ENCODE measurements around the gene TSEN54.

TSEN54 gene

DNA sequence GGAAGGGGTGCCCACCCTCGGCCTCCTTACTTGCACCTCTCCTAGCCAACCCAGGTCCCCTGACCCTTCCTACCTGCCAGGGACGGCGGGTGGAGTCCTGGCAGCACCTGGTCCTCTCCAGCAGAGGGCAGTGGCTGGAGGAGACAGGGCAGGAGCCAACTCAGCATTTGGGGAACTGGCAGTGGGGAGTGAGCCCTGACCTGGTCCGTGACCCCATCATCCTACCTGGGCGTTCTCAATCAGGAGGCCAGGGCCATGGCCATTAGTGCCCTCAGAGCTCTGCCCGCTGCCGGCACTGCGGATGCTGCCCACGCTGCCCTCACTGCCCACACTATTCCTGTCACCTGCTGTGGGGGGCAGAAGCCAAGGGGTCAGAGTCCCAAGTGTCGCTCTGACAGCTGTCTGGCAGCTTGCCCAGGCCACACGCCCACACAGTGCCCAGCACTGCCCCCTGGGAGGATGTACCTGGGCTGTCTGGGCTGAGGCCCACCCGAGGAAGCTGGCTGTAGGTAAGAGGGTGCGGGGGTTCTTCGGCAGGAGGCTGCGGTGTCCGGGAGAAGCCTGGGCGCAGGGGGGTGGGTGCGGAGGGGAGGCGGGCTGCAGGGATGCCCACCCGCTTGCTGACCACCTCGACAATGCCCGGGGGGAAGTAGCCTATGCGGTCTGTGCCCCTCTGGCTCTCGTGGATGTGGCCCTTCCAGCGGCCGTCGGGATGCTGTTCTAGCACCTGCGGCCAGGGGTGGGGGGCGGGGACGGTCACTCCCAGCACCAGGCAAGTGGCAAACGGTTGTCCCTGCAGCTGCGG is 11.8 kb upstream of the TSEN54 start:
- DNase-seq (ENCODE audit: low spot score) = peak; percentile 44

DNA sequence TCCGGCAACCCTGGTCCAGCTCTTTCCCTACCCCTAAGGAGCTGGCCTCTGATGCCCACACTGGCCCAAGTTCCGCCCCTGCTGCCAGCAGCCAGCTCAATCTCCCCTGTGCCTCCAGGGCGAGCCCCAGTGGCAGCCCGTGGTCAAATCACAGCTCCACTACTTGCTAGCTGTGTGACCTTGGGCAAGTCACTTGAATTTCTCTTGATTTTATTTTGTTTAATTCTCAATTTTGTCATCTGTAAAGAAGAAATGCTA is 11.2 kb upstream of the TSEN54 start:
- DNase-seq (ENCODE audit: low spot score) = no peak

DNA sequence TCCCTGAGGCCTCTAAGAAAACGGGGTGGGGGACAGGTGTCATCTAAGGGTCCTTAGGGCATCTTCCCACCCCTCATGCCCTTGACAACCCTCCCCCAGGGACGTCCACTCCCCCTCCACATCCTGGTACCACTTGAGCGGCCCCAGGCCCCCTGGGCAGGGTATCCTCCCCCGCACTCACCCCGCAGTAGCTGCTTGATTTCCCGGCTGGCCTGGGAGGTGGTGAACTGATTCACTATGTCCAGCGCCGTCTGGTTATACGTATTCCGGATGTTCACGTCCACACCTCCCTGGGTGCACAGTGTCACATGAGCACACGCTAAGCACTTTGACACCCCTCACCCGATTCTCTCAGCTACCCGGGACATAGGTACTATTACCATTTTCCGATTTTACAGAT is 10.7 kb upstream of the TSEN54 start:
- DNase-seq (ENCODE audit: low spot score) = no peak

DNA sequence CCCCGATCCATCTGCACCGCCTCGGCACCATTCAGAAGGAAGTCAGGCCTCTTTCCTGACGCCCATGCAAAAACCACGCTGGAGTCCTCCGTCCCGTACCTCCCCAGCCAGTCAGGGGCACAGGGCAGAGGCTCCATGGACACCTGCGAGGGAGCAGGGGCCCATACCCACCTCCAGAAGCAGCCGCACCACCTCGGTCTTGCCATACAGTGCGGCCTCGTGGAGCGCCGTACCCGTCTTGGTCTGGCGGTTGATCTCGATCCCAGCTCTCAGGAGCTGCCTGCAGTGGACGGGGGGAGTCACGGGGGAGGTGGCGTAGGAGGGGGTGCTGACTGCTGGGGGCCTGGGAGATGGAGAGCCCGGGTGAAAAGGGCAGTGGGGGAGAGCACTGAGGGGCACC is 10.2 kb upstream of the TSEN54 start:
- DNase-seq (ENCODE audit: low spot score) = no peak

DNA sequence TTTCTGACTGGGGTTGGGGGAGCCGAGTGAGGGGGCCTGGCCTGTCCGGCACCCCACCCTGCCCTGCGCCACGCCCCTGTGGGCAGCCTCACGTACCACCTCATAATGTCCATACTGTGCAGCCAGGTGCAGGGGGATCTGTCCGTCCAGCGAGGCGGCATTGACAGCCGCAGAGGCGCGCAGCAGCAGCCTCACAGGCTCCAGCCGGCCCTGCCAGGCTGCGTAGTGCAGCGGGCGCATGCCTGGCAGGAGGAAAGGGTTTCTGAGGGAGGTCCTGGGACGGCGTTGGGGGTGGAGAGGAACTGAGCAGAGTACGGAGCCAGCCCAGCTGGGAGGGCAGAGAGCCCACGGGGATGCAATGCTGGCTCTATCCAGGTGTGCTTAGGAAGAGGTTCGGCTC is 9.4 kb upstream of the TSEN54 start:
- DNase-seq (ENCODE audit: low spot score) = no peak

DNA sequence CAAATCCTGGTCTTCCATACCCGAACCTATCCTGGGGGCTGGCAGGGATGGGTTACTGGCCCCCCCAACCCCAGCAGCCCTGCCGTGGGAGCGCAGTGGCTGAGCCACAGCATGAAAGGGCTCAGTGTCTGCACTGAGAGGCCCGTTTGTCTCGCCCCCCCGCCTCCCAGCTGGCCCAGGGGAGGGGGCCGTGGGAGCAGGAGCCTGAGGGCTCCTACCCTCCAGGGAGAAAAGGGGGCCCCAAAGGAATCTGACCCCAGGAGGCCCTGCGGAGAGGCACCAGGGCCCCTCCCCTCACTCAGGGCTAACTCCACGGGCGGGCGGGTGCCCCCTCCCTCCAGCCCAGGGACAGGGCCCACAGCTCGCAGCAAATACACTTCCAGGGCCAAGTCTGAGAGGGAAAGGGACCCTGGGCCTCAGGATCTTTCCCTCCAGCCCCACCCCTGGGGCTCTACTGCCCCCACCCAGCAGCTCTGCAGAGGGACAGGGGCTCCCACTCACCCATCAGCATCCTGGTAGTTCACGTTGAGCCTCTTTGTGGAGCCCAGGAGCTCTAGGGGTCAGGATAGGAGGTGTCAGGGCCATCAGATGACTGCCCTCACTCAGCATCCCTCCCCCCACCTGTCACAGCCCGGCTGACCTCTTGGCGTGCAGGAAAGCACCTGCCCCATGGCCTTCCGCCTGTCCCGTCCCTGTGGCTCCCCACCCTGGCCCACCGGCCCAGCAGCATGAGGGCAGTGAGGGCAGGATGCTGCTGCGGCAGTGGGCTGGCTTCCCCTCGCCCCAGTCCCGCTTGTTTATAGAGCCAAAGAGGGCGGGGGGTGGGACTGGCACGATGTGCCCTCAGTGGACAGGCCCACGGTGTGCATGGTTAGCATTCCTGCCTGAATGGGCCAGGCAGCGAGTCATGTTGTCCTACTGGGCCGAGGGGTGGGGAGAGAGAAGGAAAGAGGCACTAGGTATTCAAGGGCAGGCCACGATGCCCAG is 8.3 kb upstream of the TSEN54 start:
- DNase-seq (ENCODE audit: low spot score) = no peak

DNA sequence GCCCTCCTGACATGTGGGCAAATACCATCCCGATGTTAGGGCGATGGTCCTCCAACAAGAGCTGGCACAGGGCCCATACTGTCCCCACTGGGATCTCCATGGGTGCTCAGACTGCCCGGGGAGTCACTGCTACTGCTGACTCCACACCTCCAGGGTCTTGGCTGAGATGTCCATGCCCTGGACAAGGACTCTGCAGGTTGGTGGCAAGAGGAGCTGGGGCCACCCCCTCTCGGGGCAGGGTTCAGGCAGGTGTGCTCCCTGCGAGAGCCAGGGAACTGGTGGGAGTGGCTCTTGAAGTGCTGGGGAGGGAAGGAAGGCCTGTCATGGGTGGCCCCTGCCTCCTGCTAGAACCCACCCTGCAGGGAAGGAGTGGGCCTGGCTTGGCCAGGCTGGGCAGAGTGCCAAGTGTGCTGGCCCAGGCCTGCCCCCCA is 7.4 kb upstream of the TSEN54 start:
- no peak for DNase-seq (ENCODE audit: low spot score)

DNA sequence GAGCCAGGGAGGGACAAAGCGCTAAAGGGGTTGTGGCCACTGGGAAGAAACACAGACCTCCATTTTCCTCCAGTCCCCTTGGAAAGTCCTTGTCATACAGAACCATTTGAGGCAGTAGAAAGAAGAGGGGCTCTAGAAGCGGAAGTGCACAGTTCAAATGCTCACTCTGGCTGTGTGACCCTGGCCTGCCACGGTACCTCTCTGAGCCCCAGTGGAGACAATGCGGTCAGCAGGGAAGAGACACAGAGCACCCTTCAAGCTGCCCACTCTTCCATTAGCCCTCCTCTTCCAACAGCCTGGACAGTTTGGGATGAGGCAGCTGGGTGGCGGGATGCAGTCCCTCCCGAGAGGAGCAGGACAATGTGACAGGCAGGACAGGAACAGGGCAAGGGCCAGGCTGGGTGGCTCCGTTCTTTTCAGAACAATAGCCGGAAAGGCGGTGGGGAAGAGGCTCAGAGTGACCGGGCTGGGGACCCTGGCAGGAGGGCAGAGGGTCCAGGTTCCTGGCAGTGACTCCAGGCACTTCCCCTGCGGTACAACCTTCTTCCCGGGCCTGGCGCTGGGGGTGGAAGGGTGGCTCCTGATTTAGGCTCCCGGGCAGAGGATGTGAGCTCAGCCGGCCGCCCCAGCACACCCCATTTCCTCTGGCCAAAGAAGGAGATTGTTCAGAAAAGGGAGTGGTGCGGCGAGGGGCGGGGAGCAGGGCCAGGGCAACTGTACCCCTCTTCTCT is 6.6 kb upstream of the TSEN54 start:
- no peak for DNase-seq (ENCODE audit: low spot score)

DNA sequence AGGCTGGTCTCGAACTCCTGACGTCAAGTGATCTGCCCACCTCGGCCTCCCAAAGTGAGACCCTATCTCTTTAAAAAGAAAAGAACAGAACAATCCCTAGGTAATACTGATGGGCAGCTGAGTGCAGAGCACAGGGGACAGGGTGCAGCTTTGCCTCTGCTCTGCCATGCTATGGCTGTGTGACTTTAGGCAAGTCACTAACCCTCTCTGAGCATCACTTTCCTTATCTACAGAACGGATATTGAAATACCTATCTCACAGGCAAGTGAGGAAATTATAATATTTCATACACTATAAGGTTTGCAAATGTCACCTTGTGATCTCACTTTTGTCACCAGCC is 5.1 kb upstream of the TSEN54 start:
- DNase-seq (ENCODE audit: low spot score) = no peak

DNA sequence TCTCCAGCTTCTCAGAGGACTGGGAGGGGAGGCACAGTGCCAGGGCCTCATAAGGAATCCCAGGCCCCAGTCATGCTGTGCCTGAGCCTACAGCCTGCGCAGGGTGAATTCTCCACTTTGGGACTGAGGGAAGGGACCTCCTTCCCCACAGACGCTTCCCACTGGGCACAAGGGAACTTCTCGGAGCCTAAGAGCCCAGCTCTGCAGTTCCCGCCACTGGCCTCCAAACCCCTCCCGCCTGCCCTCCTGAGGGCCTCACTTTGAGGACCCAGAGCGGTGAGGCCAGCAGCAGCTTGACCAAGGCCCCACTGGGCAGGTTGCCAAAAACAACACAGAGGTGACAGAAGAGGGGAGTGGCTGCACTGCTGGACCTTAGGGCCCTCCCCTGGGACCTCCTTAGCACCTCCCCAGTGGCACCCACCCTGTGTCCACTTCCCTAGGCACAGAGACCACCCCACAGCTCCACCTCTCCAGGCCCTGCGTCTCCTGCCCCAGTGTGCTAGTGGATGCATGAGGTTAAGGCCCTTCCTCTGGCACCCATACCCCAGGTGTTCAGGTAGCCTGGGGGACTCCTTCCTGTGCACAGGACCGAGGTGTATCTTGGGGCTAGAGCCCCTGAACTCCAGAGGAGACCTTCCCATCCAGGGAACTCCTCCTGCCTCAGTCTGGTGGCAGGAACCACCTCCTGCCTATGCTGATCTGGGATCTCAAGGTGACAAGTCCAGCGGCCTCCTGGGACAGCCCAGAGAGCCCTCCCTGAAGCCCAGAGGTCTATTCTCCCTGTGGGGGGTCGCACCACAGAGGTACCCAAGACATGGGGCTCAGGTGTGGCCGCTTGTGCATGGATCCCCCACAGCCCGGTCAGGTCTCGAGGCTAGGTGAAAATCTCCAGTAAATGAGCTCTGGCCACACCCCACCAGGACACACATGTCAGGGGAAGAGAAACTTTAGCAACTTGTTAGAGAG is 4.4 kb upstream of the TSEN54 start:
- DNase-seq (ENCODE audit: low spot score) = no peak

DNA sequence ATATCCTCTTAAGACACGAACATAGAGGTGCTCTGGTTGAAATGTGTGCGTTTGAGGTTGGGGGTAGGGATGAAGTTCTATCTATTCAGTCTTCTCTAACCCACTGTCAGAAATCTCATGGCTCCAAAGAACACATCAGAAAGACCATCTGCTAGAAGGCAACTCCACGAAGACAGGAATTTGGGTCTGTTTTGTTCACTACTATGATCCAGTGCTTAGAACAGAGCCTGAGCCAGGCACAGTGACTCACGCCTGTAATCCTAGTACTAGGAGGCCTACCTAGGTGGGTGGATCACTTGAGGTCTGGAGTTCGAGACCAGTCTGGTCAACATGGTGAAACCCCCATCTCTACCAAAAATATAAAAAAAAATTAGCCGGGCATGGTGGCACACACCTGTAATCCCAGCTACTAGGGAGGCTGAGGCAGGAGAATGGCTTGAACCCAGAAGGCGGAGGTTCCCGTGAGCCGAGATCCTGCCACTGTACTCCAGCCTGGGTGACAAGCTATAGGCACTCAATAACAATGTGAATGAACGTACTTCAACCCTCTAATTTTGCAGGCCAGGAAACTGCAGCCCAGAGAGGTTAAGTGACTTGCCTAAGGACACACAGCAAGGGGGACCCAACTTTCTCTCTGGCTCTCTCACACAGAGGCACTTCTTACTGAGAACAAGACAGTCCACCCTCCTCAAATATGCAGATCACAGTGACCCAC is 3.2 kb upstream of the TSEN54 start:
- no peak for DNase-seq (ENCODE audit: low spot score)

DNA sequence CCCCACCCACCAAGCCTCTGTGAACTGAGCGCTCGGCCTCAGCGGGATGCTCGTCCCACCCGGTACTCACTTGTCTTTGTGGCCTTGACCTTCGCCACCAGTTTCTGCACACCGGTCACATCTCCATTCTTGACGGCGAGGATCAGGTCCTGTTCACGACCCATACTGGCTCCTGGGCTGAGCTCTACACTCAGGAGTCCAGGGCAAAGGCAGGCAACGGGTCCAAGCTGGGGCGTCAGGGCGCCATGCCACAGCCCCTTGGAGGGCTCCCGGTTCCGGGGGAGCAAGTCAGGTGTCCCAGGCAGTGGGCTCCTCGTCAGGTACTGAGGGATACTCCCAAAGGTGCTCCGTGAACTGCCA is 2.7 kb upstream of the TSEN54 start:
- no peak for DNase-seq (ENCODE audit: low spot score)

DNA sequence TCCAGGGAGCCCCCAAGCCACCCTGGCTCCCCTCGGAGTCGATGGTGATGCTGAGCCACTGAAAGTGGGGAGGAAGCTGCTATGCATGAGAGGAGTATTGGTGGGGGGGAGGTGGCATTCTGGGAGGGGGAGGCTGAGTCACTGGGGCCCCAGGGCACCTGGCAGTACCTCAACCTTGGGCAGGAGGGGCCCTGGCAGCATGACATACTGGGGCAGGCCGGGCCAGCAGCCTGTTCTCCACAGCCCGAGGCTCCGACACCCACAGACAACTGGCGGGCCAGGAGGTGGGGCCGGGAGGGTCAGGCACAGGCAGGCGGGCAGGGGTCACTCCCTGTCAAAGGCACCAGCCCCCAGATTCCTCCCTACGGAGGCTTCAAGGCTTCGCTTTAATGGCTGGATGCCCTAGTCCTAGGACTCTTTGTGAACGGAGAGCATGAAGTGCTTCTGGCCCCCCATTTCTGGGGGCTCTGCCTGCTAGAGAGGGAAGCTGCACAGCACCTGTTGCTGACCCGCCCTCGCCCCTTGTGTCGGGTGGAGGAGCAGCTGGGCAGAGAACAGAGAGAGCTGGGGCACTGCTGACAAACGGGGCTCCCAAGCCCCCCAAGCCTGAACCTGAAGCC is 1.9 kb upstream of the TSEN54 start:
- no peak for DNase-seq (ENCODE audit: low spot score)

DNA sequence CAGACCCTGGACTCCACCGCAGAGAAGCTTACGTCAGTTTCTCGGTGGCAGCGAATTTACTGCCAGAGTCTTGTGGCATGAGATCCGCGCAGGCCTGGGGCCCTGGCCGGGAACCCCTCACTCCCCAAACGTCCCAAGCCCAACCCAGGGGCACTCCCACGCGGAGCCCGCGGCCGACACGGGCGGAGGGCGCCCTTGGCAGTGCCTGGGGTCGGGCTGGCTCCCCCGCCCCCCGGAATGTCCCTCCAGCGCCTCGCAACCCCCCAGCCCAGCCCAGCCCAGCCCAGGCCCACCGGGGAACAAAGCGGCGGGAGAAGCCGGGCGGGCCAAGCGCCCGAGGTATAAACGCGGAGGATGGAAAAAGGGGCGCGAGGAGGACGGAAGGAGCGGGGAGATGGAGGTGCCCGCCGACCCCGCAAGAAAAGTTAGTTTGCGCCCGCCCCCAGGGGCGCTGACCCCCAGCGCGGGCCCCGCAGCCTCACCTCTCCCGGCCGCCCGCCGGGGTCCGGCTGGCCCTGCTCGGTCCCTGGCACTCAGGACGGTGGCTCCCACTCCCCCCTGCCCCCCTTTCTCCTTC is 1.3 kb upstream of the TSEN54 start:
- DNase-seq (ENCODE audit: low spot score) = no peak

DNA sequence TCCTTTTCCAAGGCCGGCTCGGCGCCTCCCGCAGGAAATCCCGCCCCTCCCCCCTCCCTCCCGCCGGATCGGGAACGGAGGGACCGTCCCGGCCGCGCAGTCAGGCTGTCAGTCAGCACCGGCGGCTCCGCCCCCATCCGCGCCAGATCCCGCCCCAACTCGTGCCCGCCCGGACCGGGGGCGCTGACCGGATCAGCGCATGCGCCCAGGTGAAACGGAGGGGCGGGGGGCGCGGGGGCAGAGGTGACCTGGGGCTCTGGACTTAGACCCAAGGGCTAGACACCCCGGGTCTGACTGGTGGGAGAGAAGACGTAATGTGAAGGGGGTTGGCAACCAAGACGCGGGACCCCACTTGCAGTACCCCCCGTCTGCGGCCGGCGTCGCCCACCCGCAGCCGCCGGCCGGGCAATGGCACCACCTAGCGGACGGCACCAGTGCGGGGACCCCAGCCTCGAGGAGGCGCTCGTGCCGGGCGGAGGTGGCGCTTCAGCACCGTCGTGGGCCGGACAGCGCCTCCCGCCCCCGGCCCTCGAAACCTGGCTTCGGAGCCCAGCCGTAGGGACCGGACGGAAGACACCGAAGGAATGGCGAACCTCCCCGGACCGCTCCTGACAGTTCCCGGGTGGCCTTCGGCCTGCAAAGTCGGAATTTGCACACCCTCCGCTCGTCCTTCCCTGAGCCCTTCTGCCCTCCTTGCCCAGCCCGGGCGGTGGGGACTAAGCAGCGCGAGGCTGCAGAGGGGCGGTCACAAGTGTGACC is 653 bp upstream of the TSEN54 start, which contains the start of gene CASKIN2:
TSS of gene CASKIN2 (minus strand) at position 42 of the 759 bp plus-strand sequence. CDS start 1,733 bp downstream, outside the sequence.
- peak; percentile 68 for DNase-seq (ENCODE audit: low spot score)

DNA sequence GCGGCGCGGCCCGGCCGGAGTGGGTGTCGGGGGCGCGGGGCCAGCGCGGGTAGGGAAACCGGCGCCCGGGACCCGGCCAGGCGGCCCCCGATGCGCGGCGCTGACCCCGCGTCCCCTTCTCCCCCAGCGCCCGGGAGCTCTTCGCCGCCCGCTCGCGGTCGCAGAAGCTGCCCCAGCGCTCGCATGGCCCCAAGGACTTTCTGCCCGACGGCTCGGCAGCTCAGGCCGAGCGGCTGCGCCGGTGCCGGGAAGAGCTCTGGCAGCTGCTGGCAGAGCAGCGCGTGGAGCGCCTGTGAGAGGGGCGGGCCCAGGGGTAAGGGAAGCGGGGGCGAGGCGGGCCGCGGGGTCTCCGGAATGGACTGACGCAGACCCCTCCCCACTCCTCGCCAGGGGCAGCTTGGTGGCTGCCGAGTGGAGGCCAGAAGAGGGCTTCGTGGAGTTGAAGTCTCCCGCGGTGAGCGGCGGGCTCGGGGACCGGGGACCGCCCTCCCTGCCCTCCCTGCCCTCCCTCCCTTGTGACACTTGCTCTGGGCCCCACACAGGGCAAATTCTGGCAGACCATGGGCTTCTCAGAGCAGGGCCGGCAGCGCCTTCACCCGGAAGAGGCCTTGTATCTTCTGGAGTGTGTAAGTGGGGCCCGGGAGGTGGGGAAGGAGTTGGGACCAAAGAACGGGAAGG is 430 bp downstream of the TSEN54 start:
- peak; percentile 4 for DNase-seq (ENCODE audit: low spot score)

DNA sequence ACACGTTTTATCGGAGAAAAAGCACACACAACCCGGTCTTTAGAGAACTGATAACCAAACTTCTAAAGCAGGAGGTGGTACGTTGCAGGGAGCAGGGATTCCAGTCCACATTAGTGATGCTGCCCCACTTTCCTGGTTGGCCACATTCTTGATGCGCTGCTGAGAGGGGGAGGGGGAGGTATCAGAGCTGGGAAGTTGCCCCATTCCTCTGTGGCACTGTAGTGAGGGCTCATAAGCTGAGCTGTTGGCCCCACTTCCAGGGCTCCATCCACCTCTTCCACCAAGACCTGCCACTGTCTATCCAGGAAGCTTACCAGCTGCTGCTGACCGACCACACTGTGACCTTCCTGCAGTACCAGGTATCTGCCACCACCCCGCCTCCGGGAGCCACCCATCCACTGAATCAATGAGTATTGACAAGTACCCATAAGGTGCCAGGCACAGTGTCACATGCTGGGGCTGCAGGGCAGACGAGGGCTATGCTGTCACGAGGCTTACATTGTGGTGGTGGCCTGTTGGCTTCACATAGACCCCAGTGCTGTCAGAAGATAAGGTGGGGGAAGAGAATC is 1.1 kb downstream of the TSEN54 start:
- peak; percentile 31 for DNase-seq (ENCODE audit: low spot score)

DNA sequence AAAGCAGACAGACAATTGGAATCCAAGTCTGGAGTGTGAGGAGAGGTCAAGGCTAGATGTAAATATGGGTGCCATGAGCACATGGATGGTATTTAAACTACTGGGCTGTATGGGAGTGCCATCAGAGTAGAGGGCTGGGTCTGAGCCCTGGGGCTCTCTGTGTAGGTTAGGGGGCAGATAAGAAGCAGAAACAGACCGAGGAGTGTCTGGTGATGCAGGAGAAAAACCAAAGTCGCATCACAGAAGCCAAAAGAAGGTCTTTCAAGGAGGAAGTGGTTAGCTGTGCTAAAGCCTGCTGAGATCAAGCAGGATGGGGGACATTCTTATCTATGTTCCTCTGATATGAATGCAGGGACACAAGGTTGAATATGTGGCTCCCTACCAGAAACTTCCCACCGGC is 1.9 kb downstream of the TSEN54 start:
- DNase-seq (ENCODE audit: low spot score) = peak; percentile 55

Data from CD4-positive, alpha-beta T cell treated with Interleukin-2 at 100 ng/mL for 4 hours (primary cell).